Thyroid gland (tissue), 4 donors: ENCODE data around the gene PYCARD.

Experiments used
- POLR2A ChIP-seq, 2 donors: fragments of 450-650 bp; IDR thresholded peaks; one replicate each; pipeline ENCODE4 v1.6.1; 2017; ENCODE audit warnings: antibody characterized with exemption in 2 of 2, mild to moderate bottlenecking in 2 of 2, moderate library complexity in 1 of 2
- TF ChIP-seq, protein P1 (sequence below), 6 experiments: fragments of 200-600 bp in 3 of 6; fragments of 450-650 bp in 3 of 6; sonication (generic) in 3 of 6; IDR thresholded peaks; one replicate each; pipeline ENCODE4 v1.5.1; 2016 to 2019; ENCODE audit warnings: antibody characterized with exemption in 6 of 6, mild to moderate bottlenecking in 2 of 6, inconsistent platforms in 1 of 6, moderate library complexity in 1 of 6

DNA sequence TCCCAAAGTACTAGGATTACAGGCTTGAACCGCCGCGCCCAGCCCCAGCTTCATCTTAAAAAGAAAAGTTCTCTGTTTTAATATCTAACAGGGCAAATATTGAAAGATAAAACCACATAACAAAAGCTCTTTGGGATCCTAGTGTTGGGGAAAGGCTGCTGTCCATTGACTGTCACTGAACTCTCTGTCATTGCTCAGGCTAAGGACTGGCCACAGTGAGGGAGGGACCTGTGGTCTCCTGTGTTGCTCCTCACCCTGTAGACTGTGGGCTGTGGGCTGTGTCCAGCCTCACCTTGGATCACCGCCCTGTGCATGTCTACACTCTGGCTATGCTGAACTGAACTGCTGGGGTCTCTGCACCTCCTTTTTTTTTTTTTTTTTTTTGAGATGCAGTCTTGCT is 25.6 kb upstream of the PYCARD start:
- TF ChIP-seq, protein P1, sequence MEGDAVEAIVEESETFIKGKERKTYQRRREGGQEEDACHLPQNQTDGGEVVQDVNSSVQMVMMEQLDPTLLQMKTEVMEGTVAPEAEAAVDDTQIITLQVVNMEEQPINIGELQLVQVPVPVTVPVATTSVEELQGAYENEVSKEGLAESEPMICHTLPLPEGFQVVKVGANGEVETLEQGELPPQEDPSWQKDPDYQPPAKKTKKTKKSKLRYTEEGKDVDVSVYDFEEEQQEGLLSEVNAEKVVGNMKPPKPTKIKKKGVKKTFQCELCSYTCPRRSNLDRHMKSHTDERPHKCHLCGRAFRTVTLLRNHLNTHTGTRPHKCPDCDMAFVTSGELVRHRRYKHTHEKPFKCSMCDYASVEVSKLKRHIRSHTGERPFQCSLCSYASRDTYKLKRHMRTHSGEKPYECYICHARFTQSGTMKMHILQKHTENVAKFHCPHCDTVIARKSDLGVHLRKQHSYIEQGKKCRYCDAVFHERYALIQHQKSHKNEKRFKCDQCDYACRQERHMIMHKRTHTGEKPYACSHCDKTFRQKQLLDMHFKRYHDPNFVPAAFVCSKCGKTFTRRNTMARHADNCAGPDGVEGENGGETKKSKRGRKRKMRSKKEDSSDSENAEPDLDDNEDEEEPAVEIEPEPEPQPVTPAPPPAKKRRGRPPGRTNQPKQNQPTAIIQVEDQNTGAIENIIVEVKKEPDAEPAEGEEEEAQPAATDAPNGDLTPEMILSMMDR (IDR thresholded peaks at IDR 0.05), result no peak
- no peak for TF ChIP-seq POLR2A (IDR thresholded peaks at IDR 0.05)
